GM13977 (cell line): ENCODE measurements around the gene CCT4.
"Not testable (repeated sequence)": the region's sequence is repeated elsewhere in the genome, so short reads cannot be mapped to it uniquely, and the experiment has no call there.

Experiments used
- DNase-seq: peaks from one replicate; pipeline ENCODE4 v3.0.0; 2012; ENCODE audit warnings: low spot score
- in situ Hi-C: fragments of 300-500 bp; cut with MboI; formaldehyde crosslinking; loops from one replicate; pipeline ENCODE4 v1.12.0; 2022; ENCODE audit warnings: low sequenced_read_pairs, low pct_unique_long_range_greater_than_20kb, mixed read lengths, inconsistent platforms; ENCODE audit not compliant: unreplicated experiment
- TF ChIP-seq, protein P1 (sequence below): IDR thresholded peaks from 2 replicates; pipeline ENCODE4 v1.5.1; 2012; ENCODE audit warnings: mild to moderate bottlenecking, control low read depth; ENCODE audit not compliant: insufficient read depth; ENCODE audit errors: extremely low read depth, missing control alignments

Gene CCT4

DNA sequence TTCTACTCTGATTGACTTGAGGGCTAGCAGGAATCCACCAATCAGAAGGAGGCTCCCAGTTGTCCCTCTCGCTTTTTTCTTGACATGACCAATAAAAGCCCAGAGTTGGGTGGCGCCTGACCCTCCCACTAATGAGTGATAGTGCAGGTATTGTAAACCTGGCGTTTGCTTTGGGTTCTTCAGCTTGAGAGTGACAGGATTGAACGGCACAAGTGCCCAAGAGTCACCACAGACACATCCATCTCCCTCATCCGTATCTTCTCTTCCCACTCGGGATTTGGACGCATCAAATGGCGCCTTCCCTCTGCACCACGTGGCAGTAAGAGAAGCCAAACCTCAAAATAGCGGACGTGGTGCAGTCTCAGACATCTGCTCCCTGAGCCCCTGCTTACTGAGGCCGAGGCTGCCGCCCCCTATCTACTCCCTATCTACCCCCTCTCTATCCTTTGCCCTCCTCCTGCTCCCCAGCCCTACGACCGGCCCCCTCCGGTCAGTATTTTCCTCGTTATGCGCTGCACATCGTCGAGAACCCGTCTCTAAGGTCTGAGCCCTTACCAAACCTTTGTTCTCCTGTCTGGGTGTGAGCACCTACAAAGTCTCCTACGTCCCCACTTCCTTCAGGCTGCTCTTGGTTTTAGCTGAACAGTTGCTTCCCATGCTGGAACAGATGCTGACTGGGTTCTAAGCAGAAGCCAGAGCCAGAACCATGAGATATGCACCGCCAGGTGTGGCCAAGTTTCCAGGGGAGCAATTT, 33.7 kb downstream of the CCT4 start:
- peak; percentile 94 for DNase-seq
- TF ChIP-seq, protein P1, sequence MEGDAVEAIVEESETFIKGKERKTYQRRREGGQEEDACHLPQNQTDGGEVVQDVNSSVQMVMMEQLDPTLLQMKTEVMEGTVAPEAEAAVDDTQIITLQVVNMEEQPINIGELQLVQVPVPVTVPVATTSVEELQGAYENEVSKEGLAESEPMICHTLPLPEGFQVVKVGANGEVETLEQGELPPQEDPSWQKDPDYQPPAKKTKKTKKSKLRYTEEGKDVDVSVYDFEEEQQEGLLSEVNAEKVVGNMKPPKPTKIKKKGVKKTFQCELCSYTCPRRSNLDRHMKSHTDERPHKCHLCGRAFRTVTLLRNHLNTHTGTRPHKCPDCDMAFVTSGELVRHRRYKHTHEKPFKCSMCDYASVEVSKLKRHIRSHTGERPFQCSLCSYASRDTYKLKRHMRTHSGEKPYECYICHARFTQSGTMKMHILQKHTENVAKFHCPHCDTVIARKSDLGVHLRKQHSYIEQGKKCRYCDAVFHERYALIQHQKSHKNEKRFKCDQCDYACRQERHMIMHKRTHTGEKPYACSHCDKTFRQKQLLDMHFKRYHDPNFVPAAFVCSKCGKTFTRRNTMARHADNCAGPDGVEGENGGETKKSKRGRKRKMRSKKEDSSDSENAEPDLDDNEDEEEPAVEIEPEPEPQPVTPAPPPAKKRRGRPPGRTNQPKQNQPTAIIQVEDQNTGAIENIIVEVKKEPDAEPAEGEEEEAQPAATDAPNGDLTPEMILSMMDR, result no peak
- in situ Hi-C loops, result no loop called here

GRCh38 chr2:61853847-61854563, 34.5 kb downstream of the CCT4 start, which contains the start of gene FAM161A:
FAM161A (minus strand) TSS chr2:61854060; CDS start chr2:61854041, 19 bp downstream.
- TF ChIP-seq, protein P1, result no peak
- DNase-seq, result peak; percentile 86
- in situ Hi-C loops, result no loop called here

DNA sequence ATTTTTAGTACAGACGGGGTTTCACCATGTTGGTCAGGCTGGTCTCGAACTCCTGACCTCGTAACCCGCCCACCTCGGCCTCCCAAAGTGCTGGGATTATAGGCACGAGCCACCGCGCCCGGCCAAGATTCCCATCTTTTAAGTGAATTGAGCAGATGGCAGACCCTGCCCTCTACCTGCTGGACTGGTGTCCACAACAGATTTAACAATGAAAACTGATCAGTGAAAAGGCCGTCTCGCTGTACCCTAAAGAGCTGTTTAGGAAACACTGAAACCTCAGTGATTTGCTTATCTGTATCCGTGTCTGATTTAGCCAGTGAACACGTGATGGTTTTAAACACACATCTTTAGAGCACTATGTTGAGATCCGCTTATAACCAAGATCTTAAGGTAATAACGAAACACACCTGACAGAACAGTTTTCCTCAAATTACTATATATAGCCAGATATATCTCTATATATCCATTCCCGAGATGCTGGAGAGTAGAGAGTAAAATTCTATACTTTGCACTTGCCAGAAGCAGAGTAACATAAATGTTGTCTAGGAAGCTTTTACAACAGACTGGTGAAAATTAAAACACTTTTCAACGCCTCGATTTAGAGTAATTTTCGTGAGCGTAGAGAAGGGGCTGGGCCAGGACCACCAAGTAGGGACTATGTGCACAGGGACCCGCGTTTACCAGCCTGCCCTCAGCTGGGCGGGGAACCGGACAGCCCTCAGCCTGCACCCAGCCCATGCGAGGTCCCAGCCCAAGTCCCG, 35.2 kb downstream of the CCT4 start:
- peak; percentile 70 for DNase-seq
- in situ Hi-C loops, result no loop called here
- TF ChIP-seq, protein P1, result no peak

DNA sequence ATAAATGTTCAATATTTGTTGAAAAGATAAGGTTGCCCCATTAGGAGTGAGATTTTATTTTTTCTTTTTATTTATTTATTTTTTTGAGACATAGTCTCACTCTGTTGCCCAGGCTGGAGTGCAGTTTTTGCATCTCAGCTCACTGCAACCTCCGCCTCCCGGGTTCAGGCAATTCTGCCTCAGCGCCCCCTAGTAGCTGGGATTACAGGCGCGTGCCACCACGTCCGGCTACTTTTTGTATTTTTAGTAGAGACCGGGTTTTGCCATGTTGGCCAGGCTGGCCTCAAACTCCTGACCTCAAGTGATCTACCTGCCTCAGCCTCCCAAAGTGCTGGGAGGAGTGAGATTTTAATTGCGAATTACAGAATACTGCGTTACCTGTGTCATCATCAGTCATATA, 37.2 kb downstream of the CCT4 start:
- DNase-seq, in situ Hi-C loops: not testable (repeated sequence)

DNA sequence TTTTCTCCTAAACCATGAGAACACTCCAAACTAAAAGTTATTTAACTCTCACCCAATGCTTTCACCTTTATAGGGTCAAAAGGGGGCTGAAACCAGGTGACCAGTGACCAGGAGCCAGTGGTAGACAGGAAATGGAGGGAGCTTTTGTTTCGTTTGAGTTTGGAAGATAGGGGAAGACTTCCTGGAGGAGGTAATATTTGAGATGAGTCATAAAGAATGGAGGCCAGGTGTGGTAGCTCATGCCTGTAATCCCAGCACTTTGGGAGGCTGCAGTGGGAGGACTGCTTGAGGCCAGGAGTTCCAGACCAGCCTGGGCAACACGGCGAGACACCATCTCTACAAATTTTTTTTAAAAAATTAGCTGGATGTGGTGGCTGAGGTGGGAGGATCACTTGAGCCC, 43.1 kb downstream of the CCT4 start:
- in situ Hi-C loops, result no loop called here
- DNase-seq, result no peak
- TF ChIP-seq, protein P1, result no peak

DNA sequence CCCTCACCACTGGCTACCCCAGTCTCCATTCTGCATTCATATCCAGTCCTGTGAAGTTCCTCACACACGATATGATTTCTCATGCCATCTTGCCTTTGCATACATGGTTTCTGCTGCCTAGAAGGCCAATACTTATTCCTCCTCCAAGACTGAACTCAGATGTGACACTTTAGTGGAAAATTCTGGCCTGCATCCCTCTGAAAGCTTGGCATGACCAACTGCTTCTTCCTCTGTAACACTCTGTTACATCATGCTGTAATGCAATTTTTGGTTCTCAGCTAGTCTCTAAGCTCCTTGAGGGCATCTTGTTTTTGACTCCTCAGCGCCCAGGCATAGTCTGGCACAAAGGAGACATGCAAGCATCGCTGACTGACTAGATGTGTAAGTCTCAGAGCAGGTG, 47.2 kb downstream of the CCT4 start:
- in situ Hi-C loops, result no loop called here
- TF ChIP-seq, protein P1, result no peak
- no peak for DNase-seq
